GOT3 (cell line): ENCODE measurements around the gene SYT15B.
"Not testable (repeated sequence)": the region's sequence is repeated elsewhere in the genome, so short reads cannot be mapped to it uniquely, and the experiment has no call there.

Experiments used
- DNase-seq: peaks from one replicate; lab custom pipeline; 2025; ENCODE audit warnings: mixed read lengths; lab: John Stamatoyannopoulos, UW

Gene SYT15B

DNA sequence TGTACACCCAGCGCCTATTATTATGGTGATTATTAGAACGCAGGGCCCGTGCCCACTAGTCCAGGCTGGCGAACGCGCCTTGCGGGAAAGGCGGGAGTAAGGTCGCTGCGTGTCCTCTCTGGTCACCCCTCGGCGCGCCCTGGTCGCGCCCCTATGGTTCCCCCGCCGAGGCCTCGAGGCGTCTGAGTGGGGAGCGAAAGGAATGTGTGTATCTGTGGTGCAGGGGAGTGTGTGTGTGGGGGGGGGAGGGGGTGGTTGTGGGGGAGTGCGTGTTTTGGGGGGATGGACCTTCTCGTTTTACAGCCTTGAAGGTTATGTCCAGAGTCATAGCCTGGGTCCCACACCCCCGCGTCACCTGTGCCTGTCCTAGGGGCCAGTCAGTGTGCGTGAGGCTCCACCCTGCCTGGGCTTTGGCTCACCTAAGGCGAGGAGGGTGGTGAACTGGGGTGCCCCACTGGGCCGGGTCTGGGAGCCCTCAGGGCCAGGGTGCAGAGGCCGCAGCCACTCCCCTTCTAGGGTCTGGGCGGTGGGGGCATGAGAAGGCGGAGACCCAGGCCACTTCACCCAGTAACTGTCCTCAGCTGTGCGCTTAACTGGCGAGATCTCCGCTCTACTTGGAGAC lies at the start of gene SYT15B:
TSS of gene SYT15B (minus strand) at position 39 of the 622 bp plus-strand sequence. CDS start 952 bp downstream, outside the sequence.
- not testable (repeated sequence) for DNase-seq

DNA sequence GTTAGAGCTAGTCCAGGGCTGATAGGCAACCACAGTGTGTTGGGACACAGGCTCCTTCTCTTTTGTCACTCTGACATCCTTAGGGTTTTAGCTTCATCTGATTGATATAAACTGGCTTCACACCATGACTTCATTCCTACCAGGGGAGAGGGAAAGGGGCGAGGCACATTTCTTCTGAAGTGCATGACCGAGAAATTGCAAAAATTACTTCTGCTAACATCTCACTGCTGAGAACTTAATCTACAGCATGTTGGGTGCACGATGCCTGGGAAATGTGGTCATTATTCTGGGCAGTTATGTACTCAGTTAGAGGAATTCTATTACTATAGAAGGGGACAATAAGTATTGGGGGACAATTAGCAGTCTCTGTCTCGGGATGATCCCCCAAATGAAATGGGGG lies 16.2 kb upstream of the SYT15B start:
- DNase-seq: not testable (repeated sequence)

DNA sequence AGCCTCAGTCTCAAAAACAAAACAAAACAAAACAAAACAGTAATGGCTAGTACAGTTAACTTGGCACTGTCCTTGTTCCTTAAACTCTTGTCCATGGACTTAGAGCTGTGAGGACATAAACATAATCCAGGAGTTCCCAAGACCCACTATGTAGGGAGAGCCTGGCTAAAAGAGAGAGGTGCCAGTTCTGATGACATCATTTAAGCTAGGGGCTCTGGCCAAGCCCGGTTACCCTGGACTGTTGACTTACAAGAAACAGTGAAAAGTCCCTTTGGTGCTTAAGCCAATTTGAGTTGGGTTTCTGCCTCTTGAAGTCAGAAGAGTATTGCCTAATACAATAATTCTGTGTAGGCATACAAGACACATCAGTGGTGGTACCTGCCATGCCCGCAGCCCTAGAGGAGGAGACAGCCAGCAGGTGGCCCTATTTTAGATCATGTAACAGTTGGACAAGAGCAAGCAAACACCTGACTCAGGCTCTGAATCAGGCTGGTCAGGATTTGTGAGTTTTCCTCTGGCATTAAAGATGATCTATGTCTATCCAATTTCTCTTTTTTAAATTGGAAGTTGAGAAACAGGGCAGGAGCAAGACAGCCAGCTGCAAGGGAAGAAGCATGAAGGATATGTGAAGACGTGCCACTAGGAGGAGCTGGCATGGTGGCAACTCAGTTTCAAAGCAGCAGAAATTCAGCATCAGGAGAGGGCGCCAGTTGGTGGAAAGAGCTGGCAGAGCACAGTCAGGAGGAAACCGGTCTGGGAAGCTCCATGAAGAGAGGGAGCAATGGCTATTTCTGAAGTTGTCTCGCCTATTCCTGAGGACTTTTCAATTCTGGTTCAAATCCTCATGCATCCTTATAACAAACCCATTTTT lies 12.2 kb upstream of the SYT15B start:
- not testable (repeated sequence) for DNase-seq

DNA sequence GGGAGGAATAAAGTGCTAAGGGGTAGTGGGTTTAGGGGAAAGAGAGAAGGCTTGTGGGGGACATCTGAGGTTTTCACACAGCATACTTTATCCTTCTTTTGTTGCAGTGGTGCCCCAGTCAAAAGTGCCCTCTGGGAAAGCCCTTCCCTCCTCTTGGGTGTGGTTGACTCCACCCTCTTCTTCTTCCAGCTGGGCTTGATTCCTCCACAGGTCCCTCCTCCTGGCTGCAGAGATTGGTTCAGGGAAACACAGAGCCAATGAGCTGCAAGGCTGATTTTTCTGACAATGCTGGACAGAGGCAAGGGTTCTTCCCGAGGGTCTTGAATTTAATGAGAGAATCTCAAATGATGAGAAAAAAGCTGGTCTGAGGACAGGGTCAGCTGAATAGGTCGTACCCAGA lies 7.4 kb upstream of the SYT15B start:
- DNase-seq: not testable (repeated sequence)

DNA sequence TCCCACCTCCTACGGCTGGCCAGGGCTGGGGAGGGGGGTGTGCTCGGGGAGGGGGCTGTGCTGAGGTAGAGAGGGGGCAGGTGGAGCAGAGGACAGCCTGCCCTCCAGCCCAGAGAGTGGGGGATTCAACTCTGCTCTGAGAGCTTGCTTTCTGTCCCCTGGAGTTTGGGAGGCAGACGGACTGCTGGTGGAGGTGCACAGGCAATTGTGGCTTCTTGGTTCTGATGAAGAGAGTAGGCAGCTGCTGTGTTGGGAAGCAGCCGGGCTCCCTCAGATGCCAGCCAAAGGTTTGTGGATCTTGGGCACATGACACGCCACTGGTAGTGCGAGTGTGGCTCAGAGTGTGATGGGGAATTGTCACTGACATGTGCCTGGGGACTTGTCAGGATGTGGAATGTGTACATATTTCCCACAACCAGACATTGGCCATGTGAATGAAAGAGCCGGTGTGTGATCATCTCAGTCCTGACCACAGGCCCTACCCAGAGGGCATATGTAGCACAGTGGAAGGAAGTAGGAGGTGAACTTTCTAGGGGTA lies 5.3 kb upstream of the SYT15B start:
- not testable (repeated sequence) for DNase-seq

DNA sequence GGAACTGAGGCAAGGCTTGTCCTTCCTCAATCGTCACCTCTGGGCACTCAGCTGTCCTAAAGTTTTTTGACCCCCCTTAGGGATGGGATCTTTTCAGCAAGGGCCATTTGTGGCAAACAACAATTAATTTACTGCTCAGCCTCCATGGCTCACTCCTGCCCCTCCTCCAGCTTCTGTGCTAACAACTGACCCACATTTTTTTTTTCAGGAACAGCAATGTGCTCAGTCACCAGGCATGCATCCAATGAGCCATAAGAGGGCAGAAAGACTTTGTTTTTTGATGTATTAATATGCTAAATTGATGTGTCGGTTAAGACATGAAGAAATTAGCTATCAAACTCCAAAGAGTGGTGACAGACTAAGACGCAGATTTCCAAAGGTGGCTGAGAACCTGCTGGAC lies 4.7 kb upstream of the SYT15B start:
- DNase-seq: not testable (repeated sequence)

DNA sequence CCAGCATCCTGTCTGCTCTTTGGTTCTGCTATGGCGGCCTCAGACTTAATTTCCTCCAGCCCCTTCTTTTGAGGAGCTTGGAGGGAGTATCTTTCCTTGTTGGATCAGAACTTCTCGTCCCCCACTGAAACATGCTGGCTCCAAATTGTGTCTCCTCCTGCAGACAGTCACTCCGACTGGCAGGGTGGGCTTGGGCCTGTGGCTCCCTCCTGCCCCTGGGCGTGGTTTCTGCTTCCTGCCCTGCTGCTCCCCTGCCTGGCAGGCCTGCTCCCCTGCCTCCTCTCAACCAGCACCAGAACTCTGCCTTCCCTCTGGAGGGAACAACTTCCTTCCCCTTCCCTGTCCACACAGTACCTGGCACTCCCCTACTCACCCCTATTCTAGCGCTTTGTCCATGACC lies 3.8 kb upstream of the SYT15B start:
- not testable (repeated sequence) for DNase-seq

DNA sequence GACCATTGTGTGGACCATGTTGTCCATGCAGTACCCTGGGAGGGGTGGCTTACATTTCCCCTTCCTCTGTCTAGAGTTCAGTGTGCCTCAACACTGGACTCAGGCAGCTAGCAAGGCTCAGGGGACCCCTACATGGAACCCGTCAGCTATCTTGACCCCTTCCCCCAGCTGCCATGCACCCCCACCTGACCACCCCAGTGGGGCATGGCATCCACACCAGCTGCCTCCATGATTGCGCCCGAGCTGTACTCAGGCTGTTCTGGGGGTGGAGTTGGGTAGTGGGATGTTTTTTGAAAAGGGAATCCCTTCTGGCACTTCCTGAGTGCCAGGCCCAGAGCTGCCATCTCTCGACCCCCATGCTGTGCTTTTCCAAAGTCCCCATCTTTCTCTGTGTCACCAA lies 1.8 kb upstream of the SYT15B start:
- not testable (repeated sequence) for DNase-seq

DNA sequence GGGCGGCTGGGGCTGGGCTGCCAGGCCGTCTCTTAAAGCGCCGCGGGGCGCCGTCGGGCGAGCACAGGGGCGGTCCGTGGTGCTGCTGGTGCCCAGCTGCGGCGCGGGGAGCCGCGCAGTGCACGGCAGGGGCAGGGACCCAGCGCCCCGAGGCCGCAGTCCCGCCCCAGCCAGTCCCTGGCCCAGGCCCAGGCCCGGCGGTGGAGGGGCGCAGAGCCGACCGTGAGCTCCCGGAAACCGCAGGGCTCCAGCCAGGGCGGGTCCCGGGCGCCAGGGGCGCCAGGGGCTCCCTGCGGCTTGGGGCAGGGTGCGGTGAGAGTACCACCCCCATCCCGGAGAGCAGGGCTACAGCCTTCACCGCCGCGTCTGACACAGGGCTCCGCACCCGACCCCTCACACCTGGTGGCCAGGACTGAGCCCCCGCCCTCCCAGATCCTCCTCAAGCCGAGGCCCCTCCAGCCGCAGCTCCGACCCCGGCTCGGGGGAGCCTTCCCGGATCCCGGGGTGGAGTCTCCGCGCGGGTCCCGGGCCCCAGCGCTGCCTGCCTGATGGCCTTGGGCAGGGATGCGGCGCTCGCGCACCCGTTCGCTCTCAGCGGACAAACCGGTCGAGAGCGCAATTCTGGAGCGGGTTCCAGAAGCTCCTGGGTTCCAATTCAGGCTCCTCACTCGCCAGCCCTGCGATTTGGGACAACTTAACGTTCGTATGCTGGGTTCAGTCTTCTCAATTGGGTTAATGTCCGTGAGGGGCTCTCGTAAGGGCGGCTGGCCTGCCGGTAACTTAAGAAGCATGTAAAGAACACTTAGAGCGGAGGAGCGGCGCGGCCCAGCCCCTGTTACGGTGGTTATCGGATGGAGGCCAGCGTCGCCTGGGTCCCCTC lies 478 bp downstream of the SYT15B start:
- not testable (repeated sequence) for DNase-seq

DNA sequence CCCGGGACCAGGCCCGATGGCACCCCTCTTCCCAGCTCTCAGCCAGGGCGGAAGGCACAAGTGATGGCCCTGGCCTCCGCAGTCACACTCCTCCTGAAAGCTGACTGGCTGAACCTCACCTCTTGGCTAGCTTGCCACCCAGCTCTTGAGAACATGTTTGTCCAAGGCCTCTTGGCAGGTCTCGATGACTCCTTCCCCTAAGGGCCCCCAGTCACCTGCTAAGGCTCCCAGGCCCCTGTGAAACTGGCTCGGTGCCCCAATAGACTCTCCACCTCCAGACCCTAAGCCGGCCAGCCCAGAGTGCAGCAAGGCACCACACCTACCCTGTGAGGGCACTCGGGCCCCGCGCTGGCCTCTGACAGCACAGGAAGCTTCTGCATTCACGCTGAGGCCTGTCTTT lies 4.5 kb downstream of the SYT15B start:
- not testable (repeated sequence) for DNase-seq

DNA sequence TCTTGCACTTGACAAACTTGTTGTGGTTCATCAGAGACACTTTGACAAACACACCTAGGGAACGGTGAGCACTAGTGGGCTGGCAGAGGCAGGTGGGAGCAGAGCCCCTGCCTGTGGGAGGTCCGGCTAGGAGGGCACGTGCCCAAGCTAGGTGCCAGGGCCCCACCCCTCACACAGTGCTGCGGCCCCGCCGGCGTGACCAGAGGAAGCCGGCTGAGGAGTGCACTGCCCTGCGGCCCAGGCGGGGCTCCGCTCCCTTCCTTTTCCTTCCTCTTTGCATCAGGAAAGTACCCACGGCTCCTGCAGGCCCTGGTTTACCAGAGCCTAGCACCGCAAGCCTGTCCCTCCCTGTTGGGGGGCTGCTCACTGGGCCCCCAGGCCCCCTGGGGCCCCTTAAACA lies 7.2 kb downstream of the SYT15B start:
- DNase-seq: not testable (repeated sequence)

DNA sequence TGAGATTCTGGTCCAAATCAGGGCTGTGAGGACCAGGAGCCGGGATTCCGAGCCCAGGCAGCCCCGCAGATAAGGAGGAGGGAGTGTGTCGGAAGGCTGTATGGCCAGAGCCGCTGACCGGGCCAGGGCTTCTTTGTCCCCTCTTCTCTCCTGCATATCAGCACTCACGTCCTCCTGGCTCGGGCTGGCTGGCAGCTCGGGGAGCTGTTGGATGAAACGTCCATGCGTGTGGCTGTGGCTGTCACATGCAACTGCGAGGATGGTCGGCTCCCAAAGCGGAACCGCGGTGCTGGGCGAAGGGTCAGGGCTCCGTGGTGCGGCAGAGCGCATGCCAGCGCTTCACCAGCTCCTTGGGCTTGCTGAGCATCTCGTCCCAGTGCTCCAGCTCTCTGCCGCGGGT lies 9.5 kb downstream of the SYT15B start:
- not testable (repeated sequence) for DNase-seq

DNA sequence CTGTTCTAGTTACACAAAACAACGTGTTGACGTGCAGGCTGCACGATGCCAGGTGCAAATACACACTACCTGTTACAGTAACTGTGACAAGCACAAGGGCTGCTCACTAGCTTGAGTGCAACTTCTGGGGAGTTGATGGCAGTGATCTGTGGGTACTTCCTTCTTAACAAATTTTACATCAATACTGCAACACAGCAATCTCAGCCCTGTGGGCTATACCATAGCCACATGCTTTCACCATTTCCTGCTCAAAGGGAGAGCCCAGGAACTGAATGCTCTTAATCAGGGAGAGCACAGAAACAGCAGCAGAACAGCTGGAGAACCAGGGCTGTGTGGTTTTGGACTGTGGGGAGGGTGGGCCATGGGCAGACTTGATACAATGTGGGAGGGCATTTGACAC lies 10.2 kb downstream of the SYT15B start:
- DNase-seq: not testable (repeated sequence)

DNA sequence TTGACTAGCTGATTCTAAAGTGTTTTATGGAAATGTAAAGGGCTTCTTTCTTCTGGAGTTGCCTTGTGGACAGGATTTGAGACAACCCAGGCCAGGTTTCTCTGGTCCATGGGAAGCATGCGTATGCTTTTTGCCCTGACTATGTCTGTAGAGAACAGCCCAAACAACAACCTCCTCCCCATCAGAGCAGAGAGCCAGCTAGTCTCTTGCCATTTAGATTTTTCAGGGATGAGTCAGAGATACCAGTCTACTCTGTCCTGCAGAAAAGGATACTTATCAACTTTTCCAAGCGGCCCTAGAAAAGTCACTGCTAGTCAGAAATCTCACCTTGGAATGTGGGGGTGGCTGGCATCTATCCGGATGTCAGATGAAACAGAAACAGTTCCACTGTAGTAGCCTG lies 11.6 kb downstream of the SYT15B start:
- not testable (repeated sequence) for DNase-seq

DNA sequence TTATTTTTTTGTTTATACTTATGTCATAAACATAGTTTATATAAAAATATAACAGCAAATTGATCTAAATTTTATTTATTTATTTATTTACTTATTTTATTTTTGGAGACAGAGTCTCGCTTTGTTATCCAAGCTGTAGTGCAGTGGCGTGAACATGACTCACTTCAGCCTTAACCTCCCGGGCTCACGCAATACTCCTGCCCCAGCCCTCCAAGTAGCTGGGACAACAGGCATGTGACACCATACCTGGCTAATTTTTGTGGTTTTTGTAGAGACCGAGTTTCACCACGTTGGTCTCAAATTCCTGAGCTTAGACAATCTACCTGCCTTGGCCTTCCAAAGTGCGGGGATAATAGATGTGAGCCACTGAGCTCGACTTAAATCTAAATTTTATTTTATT lies 13.0 kb downstream of the SYT15B start:
- DNase-seq: not testable (repeated sequence)

DNA sequence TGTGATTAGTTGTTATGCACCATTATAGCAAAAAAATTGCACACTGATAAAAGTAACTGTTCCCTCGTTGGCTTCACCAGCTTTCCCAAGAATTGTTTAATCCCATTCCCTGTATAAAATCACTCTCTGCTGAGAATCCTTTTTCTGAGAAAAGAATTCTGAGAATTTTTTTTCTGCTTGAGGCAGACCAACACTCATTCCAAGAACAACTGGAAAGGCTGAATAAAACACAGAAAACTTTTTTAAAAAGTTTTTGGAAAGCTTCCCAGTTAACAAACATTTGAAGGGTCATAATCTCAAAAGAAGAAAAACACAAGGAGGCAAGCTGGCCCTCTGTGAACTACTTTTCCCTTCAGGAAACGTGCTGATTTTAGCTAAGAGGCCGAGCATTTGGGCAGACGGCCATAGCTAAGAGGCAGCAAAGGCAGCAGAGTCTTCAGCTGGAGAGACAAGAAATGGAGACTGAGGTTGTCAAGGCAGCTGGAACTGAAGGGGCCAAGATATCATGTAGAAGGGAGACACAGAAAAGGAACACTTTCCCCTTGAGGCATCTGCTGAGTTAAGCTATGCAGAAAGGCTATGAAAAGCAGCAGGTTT lies 16.5 kb downstream of the SYT15B start:
- DNase-seq: not testable (repeated sequence)

DNA sequence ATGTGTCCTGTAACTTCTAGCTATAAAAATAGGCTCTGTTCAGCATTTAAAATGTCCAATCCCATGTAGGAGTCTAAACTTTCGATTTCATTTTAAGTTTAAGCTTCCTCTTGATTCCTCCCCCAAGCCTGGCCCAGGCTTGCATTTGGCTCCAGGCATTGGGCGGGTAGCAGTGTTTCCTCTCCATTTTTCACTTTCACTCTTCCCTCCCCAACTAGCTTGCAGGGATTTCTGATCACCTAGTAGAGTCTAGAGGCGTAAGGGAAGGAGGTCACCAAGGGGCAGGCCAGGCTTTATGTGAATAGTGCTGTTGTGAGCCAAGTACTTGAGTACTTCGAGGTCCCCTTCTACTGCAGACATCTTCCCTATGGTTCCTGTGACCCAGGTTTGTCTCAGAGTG lies 18.5 kb downstream of the SYT15B start:
- not testable (repeated sequence) for DNase-seq

DNA sequence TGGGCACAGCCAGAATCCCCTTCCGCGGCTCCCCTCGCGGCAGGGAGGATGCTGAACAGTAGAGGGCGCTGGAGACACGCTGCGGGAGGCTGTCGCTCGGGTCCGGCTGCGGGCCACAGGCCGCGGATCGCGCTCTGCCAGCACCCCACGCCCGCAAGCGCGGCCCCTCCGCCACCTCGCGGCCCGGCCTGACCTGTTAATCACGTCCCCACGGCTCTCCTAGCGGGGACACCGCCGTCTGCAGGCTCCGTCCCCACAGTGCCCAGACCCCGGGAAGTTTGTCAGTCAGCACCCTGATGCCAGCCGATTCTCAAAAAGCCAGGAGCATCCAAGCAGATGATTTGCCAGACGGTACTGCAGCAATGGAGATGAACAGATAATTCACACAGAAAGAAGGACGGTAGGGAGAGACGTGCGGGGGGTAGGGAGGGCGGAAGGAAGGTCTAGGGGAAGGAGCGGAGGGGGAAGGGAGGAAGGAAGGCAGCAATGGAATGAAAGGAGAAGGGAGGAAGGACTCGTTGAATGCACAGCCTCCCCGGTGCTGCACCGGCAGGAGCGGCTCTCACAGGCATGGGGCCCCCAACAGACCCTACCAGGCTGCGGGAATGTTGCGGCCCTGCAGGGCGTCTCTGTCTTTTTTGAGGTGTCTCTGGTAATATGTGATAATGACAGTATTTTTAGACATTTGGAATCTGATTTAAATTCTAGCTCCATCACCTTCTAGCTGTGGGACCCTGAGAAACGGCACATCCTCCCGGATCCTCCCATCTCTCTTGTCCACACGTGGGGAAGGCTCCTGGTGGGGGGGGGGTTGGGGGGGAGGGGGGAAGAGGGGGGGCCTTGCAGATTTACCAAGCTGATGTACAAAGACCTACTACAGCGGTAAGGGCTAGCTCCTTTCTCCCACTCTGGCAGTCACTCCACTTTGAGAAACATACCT lies 19.5 kb downstream of the SYT15B start:
- DNase-seq: not testable (repeated sequence)

DNA sequence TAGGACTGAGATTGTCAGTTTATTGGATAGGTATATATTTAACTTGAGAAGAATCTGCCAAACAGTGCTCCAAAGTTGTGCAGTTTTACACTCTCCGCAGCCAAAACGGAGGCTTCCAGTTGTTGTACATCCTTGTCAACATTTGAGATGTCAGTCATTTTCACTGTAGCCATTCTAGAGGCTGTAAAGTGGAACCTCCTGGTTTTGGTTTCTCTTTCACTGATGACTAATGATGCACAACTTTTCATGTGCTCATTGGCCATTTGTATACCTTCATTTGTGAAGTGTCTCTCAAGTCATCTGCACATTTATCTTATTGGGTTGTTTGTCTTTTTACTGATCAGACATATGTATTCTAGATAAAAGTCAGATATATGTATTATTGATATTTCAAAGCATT lies 22.5 kb downstream of the SYT15B start:
- not testable (repeated sequence) for DNase-seq

DNA sequence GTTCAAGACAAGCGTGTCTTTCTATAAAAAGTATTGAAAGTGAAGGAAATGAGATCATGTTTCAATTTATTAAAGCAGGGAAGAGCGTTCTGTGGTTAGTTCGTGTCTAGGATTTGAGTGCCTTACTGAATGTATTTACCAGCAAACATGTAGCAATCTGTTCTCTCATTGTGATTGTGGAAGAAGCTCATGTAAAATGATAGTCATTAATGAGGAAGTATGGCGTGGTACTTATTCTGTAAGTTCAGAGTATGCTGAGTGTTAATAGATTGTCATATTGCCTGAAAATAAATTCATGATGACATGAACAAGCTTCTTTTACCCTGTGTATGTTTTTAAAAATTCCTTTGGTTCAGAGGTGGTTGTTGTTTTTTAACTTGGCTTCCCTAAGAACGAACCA lies 32.5 kb downstream of the SYT15B start:
- not testable (repeated sequence) for DNase-seq
